HG02981 (cell line): Measurements from ENCODE around the gene PLAC8L1.

Experiments
- ATAC-seq: cut with Tn5 transposase; IDR thresholded peaks from one replicate; pipeline ENCODE4 v1.9.1; 2021; ENCODE audit warnings: mild to moderate bottlenecking, moderate library complexity; ENCODE audit not compliant: unreplicated experiment

Gene PLAC8L1

GRCh38 chr5:146047396-146047795 lies 58.0 kb downstream of the PLAC8L1 start:
- no peak for ATAC-seq

DNA sequence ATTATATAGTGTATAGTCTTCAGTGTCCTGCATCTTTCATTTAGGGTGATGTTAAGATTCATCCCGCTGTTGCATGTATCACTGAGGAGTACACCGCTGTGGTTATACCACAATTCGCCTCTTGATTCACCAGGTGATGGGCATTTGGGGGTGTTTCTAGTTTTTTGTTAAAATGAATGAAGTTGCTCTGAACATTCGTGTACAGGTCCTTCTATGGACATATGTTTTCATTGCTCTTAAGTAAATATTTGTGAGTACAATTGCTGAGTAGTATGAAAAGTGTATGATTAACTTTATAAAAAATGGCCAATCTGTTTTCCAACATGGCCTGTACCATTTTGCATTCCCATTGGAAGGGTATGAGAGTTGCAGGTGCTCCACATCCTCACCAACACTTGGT lies 61.7 kb downstream of the PLAC8L1 start:
- ATAC-seq = no peak

DNA sequence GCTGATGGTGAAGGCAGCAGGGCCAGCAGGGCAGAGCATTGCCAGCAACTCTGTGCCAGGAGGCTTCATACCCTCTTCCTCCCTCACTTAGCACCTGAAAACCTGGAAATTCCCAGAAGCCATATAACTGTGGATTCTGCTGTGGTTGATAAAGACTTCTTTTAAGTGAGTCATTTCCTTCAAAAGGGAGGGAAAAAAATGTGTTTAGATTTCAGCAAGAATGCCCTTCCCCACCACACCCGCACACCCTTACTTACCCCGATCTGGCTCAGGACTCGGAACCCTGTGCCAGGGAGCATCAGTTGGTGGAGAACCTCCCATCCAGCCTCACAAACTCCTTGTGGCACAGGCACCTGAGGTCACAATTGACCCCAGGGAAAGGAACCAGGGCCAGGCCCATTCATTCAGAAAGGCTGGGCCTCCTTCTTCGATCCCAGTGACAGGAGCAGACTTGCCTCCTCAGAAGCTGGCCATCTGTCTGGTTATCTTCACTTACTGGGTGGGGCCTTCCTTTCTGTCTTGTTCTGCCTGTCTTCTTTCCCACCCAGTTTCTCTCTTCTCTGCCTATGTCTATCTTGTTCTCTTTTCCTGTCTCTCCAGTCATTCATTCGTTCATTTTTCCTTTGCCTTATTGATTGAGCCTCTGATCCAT lies 62.6 kb downstream of the PLAC8L1 start:
- ATAC-seq = no peak

GRCh38 chr5:146041180-146041789 lies 64.1 kb downstream of the PLAC8L1 start:
- ATAC-seq = peak; percentile 81

DNA sequence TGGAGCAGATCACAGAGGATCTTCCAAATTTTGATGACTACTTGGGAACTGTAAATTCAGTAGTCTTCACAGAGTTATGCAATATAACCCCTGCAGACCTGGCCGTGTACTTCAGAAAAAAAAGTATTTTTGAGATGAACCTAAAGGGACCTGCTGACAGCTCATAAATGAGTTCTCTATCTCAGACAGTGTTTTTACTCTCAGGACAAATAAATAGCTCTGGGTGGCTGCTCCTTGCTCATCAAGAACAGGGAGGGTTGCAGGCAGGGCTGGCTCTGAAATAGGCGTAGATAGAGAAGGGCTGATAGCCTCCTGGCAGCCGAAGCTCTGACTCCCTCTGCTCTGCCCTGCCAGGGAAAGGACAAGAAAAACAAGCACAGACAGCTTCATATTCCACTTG lies 64.8 kb downstream of the PLAC8L1 start:
- no peak for ATAC-seq

- no peak for ATAC-seq
These were observed 66.0 kb downstream of the PLAC8L1 start for GRCh38 chr5:146039420-146039819.

DNA sequence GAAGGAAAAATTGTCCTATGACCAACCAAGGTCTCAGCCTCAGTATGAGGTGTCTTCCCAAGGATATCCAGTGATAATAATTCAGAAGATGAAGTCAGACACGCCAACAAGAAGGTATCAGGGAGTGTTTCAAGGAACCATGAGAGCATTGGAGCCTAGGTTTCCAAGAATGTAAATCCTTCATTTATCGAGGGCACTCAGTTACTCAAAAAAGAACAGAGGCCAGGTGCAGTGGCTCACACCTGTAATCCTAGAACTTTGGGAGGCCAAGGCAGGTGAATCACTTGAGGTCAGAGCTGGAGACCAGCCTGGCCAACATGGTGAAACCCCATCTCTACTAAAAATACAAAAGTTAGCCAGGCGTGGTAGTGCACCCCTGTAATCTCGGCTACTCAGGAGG lies 70.8 kb downstream of the PLAC8L1 start:
- ATAC-seq = no peak
